Keratinocyte (primary cell): ENCODE results near the gene ERBB4. TPM values are rescaled to one million over a fixed set of nuclear protein-coding genes. Genes with fewer than 3 reads are reported as not detected.

Experiments used
- DNase-seq: peaks from one replicate; pipeline ENCODE4 v3.0.0-alpha.2; 2011; ENCODE audit warnings: low read depth, missing footprints, low spot score
- FAIRE-seq: peaks from 2 replicates; lab custom pipeline; 2011; peaks lifted over from hg19 to GRCh38; lab: Jason Lieb, UNC
- H2AFZ ChIP-seq: 2 replicates; pipeline ENCODE4 v1.6.0; 2012; ENCODE audit warnings: low read length, control low read depth, inconsistent platforms; ENCODE audit not compliant: control insufficient read depth
- H3K27ac ChIP-seq: 2 replicates; pipeline ENCODE4 v1.5.1; 2011; ENCODE audit warnings: low read length; ENCODE audit not compliant: control insufficient read depth, insufficient read depth
- H3K27me3 ChIP-seq: 3 replicates; pipeline ENCODE4 v1.6.0; 2011; ENCODE audit warnings: low read length; ENCODE audit not compliant: control insufficient read depth, insufficient read depth; ENCODE audit errors: extremely low read depth
- H3K36me3 ChIP-seq, 2 experiments: 2 replicates in 1 of 2; 3 replicates in 1 of 2; pipeline ENCODE4 v1.5.1; 2011; ENCODE audit warnings: low read length in 2 of 2, mild to moderate bottlenecking in 1 of 2; ENCODE audit not compliant: control insufficient read depth in 2 of 2, insufficient read depth in 2 of 2; ENCODE audit errors: extremely low read depth in 1 of 2
- H3K4me1 ChIP-seq: 3 replicates; pipeline ENCODE4 v1.5.1; 2011; ENCODE audit warnings: low read length; ENCODE audit not compliant: control insufficient read depth, insufficient read depth; ENCODE audit errors: extremely low read depth
- H3K4me2 ChIP-seq: 3 replicates; pipeline ENCODE4 v1.6.0; 2011; ENCODE audit warnings: low read depth, low read length; ENCODE audit not compliant: control insufficient read depth, insufficient read depth; ENCODE audit errors: extremely low read depth
- H3K4me3 ChIP-seq, 3 experiments: fragments of 200-600 bp in 1 of 3; sonication (generic) in 1 of 3; 2 replicates in 2 of 3; 3 replicates in 1 of 3; pipeline ENCODE4 v1.5.1; 2011 to 2016; ENCODE audit warnings: low read length in 3 of 3, mild to moderate bottlenecking in 3 of 3, control low read depth in 2 of 3, inconsistent platforms in 1 of 3, low read depth in 1 of 3, mixed read lengths in 1 of 3, mixed run types in 1 of 3, moderate library complexity in 1 of 3; ENCODE audit not compliant: control insufficient read depth in 2 of 3, insufficient read depth in 2 of 3; ENCODE audit errors: extremely low read depth in 1 of 3
- H3K79me2 ChIP-seq: 2 replicates; pipeline ENCODE4 v1.6.0; 2012; ENCODE audit warnings: low read length; ENCODE audit not compliant: control insufficient read depth, insufficient read depth
- H3K9ac ChIP-seq: 3 replicates; pipeline ENCODE4 v1.6.0; 2011; ENCODE audit warnings: low read length; ENCODE audit not compliant: control insufficient read depth, insufficient read depth; ENCODE audit errors: extremely low read depth
- H3K9me1 ChIP-seq: 3 replicates; pipeline ENCODE4 v1.6.0; 2011; ENCODE audit warnings: low read length; ENCODE audit not compliant: control insufficient read depth, insufficient read depth; ENCODE audit errors: extremely low read depth
- H3K9me3 ChIP-seq: 2 replicates; pipeline ENCODE4 v1.5.1; 2012; ENCODE audit warnings: low read depth, low read length; ENCODE audit not compliant: control insufficient read depth
- H4K20me1 ChIP-seq: 3 replicates; pipeline ENCODE4 v1.6.0; 2011; ENCODE audit warnings: low read length; ENCODE audit not compliant: control insufficient read depth, insufficient read depth; ENCODE audit errors: extremely low read depth
- CTCF ChIP-seq, 3 experiments: IDR thresholded peaks in 1 of 3; conservative IDR thresholded peaks in 1 of 3; optimal IDR thresholded peaks in 1 of 3; 2 replicates in 2 of 3; 3 replicates in 1 of 3; pipeline versions ENCODE3 to v1.5.1; 2011; ENCODE audit warnings: low read length in 3 of 3, mild to moderate bottlenecking in 3 of 3, moderate library complexity in 2 of 3, control low read depth in 1 of 3, inconsistent platforms in 1 of 3; ENCODE audit not compliant: insufficient read depth in 2 of 3; ENCODE audit errors: extremely low read depth in 1 of 3
- EZH2 ChIP-seq: IDR thresholded peaks from one replicate; pipeline ENCODE4 v1.6.1; 2012; ENCODE audit warnings: inconsistent platforms, mild to moderate bottlenecking, low read length, moderate library complexity
- dilution Hi-C: fragments of 300-500 bp; cut with MboI; formaldehyde crosslinking; loops from one replicate; pipeline ENCODE4 v1.7.0; 2020; ENCODE audit warnings: low sequenced_read_pairs; ENCODE audit not compliant: extremely low pct_ligation_motif_present
- polyA plus RNA-seq, 5 experiments: library from polyadenylated mRNA; depleted of rRNA in 3 of 5; stranded (reverse) in 3 of 5; stranded (forward) in 1 of 5; unstranded in 1 of 5; fragments of >200 nt; gene quantifications; 1 replicate in 1 of 5; 2 replicates in 3 of 5; 3 replicates in 1 of 5; pipeline versions ENCODE4 v1.2.1 to v1.2.3, GENCODE V29; 2011 to 2012; ENCODE audit warnings: missing spikeins in 2 of 5, low read depth in 1 of 5, low replicate concordance in 1 of 5

The ERBB4 gene
- polyA plus RNA-seq, 1 donor (not counting 4 experiments of a cell fraction or from before 2014, with no cell fraction given): 0.01 TPM

GRCh38 chr2:211875488-211875887, 663.1 kb downstream of the ERBB4 start:
- H3K9me1 ChIP-seq: no peaks in the 10 kb centered on the region
- DNase-seq (no peak), FAIRE-seq (no peak)
- no peak overlapping the region for H3K9ac ChIP-seq
- H3K27ac ChIP-seq: no peak overlapping the region
- no peaks in the 10 kb centered on the region for H3K9me3 ChIP-seq
- dilution Hi-C loops: no loop called here
- H2AFZ ChIP-seq: no peak overlapping the region
- no peaks in the 10 kb centered on the region for H3K79me2 ChIP-seq
- TF ChIP-seq CTCF (optimal IDR thresholded peaks at IDR 0.05 in 1 of 3, IDR thresholded peaks at IDR 0.05 in 1 of 3, conservative IDR thresholded peaks at IDR 0.05 in 1 of 3; ENCODE audit: extremely low read depth in 1 of 3, insufficient read depth in 2 of 3, low read length in 3 of 3) (no peak), EZH2 (no peak)
- H3K27me3 ChIP-seq: no peaks in the 10 kb centered on the region
- no peaks in the 10 kb centered on the region for H3K4me1 ChIP-seq
- H3K4me3 ChIP-seq: no peak overlapping the region
- H3K4me2 ChIP-seq: no peak overlapping the region
- no peaks in the 10 kb centered on the region for H3K36me3 ChIP-seq
- H4K20me1 ChIP-seq: no peaks in the 10 kb centered on the region

- TF ChIP-seq CTCF (optimal IDR thresholded peaks at IDR 0.05 in 1 of 3, IDR thresholded peaks at IDR 0.05 in 1 of 3, conservative IDR thresholded peaks at IDR 0.05 in 1 of 3; ENCODE audit: extremely low read depth in 1 of 3, insufficient read depth in 2 of 3, low read length in 3 of 3) (no peak), EZH2 (no peak)
- Histone ChIP-seq H3K27me3 (no peaks in the 10 kb centered on the region), H4K20me1 (no peaks in the 10 kb centered on the region), H3K4me3 (no peak overlapping the region), H3K79me2 (no peaks in the 10 kb centered on the region), H3K9me1 (no peaks in the 10 kb centered on the region), H2AFZ (no peak overlapping the region), H3K9ac (no peak overlapping the region), H3K4me2 (no peak overlapping the region), H3K9me3 (no peaks in the 10 kb centered on the region), H3K27ac (no peak overlapping the region), H3K36me3 (no peaks in the 10 kb centered on the region), H3K4me1 (no peaks in the 10 kb centered on the region)
- no peak for FAIRE-seq
- dilution Hi-C loops: no loop called here
- DNase-seq: no peak
Measured at GRCh38 chr2:211868996-211869533, 669.5 kb downstream of the ERBB4 start.
